WTC11 (cell line): Measurements from ENCODE around the gene CENPX.

Source experiments
- ESRRA ChIP-seq: sonication (generic); formaldehyde crosslinking; IDR thresholded peaks from 2 replicates; pipeline ENCODE4 v1.8.1; 2022; ENCODE audit warnings: mild to moderate bottlenecking, missing genetic modification reagents, borderline replicate concordance
- FOXK1 ChIP-seq: sonication (generic); formaldehyde crosslinking; IDR thresholded peaks from 2 replicates; pipeline ENCODE4 v1.8.0; 2022; ENCODE audit warnings: mild to moderate bottlenecking, moderate library complexity, missing genetic modification reagents
- GTF2I ChIP-seq: fragments of 250-450 bp; sonication (Bioruptor Pico); conservative IDR thresholded peaks from 2 replicates; pipeline ENCODE4 v1.4.0; 2021; ENCODE audit warnings: mild to moderate bottlenecking
- NFYB ChIP-seq: sonication (generic); formaldehyde crosslinking; conservative IDR thresholded peaks from 2 replicates; pipeline ENCODE4 v1.8.0; 2022; ENCODE audit warnings: low read depth, missing genetic modification reagents
- SOX15 ChIP-seq: fragments of 250-450 bp; sonication (Bioruptor Pico); IDR thresholded peaks from 2 replicates; pipeline ENCODE4 v1.9.0; 2021; ENCODE audit warnings: mild to moderate bottlenecking
- TF ChIP-seq, protein P1 (sequence below): fragments of 200-600 bp; IDR thresholded peaks from 2 replicates; pipeline ENCODE4 v1.8.0; 2022; ENCODE audit warnings: antibody characterized with exemption
- TF ChIP-seq, protein P2 (sequence below): sonication (generic); formaldehyde crosslinking; IDR thresholded peaks from 2 replicates; pipeline ENCODE4 v1.8.1; 2022; ENCODE audit warnings: low read depth, mild to moderate bottlenecking, moderate library complexity, missing genetic modification reagents, borderline replicate concordance
- TF ChIP-seq, protein P3 (sequence below): sonication (generic); formaldehyde crosslinking; IDR thresholded peaks from 2 replicates; pipeline ENCODE4 v1.8.1; 2022; ENCODE audit warnings: mild to moderate bottlenecking, missing genetic modification reagents, moderate library complexity, borderline replicate concordance

DNA sequence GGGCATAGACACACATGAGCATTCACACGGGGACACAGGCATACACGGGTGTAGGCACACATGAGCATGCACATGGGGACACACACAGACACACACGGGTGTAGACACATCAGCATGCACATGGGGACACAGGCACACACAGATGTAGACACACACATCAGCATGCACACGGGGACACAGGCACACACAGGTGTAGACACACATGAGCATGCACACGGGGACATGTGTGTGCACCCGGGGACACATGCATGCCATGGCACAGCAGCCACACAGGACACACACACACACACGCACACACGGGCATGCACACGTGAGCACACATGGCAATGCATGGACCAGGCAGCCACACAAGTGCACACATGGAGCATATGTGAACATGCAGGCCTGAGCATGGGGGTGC is 20.0 kb upstream of the CENPX start:
- TF ChIP-seq, protein P1, sequence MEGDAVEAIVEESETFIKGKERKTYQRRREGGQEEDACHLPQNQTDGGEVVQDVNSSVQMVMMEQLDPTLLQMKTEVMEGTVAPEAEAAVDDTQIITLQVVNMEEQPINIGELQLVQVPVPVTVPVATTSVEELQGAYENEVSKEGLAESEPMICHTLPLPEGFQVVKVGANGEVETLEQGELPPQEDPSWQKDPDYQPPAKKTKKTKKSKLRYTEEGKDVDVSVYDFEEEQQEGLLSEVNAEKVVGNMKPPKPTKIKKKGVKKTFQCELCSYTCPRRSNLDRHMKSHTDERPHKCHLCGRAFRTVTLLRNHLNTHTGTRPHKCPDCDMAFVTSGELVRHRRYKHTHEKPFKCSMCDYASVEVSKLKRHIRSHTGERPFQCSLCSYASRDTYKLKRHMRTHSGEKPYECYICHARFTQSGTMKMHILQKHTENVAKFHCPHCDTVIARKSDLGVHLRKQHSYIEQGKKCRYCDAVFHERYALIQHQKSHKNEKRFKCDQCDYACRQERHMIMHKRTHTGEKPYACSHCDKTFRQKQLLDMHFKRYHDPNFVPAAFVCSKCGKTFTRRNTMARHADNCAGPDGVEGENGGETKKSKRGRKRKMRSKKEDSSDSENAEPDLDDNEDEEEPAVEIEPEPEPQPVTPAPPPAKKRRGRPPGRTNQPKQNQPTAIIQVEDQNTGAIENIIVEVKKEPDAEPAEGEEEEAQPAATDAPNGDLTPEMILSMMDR, result no peak
- TF ChIP-seq, protein P2, sequence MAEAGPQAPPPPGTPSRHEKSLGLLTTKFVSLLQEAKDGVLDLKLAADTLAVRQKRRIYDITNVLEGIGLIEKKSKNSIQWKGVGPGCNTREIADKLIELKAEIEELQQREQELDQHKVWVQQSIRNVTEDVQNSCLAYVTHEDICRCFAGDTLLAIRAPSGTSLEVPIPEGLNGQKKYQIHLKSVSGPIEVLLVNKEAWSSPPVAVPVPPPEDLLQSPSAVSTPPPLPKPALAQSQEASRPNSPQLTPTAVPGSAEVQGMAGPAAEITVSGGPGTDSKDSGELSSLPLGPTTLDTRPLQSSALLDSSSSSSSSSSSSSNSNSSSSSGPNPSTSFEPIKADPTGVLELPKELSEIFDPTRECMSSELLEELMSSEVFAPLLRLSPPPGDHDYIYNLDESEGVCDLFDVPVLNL (CRISPR knock-in tag), result no peak
- no peak for TF ChIP-seq FOXK1 (CRISPR knock-in tag)
- no peak for TF ChIP-seq GTF2I (CRISPR knock-in tag)
- no peak for TF ChIP-seq SOX15
- TF ChIP-seq, protein P3, sequence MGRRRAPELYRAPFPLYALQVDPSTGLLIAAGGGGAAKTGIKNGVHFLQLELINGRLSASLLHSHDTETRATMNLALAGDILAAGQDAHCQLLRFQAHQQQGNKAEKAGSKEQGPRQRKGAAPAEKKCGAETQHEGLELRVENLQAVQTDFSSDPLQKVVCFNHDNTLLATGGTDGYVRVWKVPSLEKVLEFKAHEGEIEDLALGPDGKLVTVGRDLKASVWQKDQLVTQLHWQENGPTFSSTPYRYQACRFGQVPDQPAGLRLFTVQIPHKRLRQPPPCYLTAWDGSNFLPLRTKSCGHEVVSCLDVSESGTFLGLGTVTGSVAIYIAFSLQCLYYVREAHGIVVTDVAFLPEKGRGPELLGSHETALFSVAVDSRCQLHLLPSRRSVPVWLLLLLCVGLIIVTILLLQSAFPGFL (CRISPR knock-in tag), result no peak
- no peak for TF ChIP-seq NFYB (CRISPR knock-in tag)
- no peak for TF ChIP-seq ESRRA (CRISPR knock-in tag)
